GM23248 (cell line): ENCODE data around the gene OR10K2. TPM values are rescaled to one million over a fixed set of nuclear protein-coding genes. Genes with fewer than 3 reads are reported as not detected.
"Not testable (repeated sequence)": the region's sequence is repeated elsewhere in the genome, so short reads cannot be mapped to it uniquely, and the experiment has no call there.

Source experiments
- DNase-seq: peaks from one replicate; pipeline ENCODE4 v3.0.0-alpha.2; 2015
- H2AFZ ChIP-seq: fragments of 200-600 bp; sonication (generic); 2 replicates; pipeline ENCODE4 v1.6.1; 2016; ENCODE audit warnings: antibody characterized with exemption
- H3F3A ChIP-seq: fragments of 200-600 bp; sonication (generic); 2 replicates; pipeline ENCODE4 v1.6.1; 2016; ENCODE audit warnings: mild to moderate bottlenecking, antibody characterized with exemption, mixed run types; ENCODE audit not compliant: insufficient read depth
- H3K27ac ChIP-seq: fragments of 200-600 bp; sonication (generic); 2 replicates; pipeline ENCODE4 v1.5.1; 2016; ENCODE audit warnings: mild to moderate bottlenecking
- H3K27me3 ChIP-seq: fragments of 200-600 bp; sonication (generic); replicated peaks from 2 replicates; pipeline ENCODE4 v1.6.1; 2016; ENCODE audit warnings: mild to moderate bottlenecking; ENCODE audit not compliant: insufficient read depth
- H3K36me3 ChIP-seq: fragments of 200-600 bp; sonication (generic); 2 replicates; pipeline ENCODE4 v1.6.1; 2016; ENCODE audit warnings: low read depth, mild to moderate bottlenecking
- H3K4me1 ChIP-seq: fragments of 200-600 bp; sonication (generic); 2 replicates; pipeline ENCODE4 v1.6.1; 2016; ENCODE audit warnings: mild to moderate bottlenecking; ENCODE audit not compliant: insufficient read depth
- H3K4me2 ChIP-seq: fragments of 200-600 bp; sonication (generic); one replicate; pipeline ENCODE4 v1.6.1; 2016; ENCODE audit warnings: mild to moderate bottlenecking; ENCODE audit not compliant: unreplicated experiment
- H3K4me3 ChIP-seq: fragments of 200-600 bp; sonication (generic); 2 replicates; pipeline ENCODE4 v1.5.1; 2016; ENCODE audit warnings: mild to moderate bottlenecking
- H3K79me2 ChIP-seq: fragments of 200-600 bp; sonication (generic); 2 replicates; pipeline ENCODE4 v1.6.1; 2016; ENCODE audit warnings: mild to moderate bottlenecking; ENCODE audit not compliant: insufficient read depth
- H3K9ac ChIP-seq: fragments of 200-600 bp; sonication (generic); 2 replicates; pipeline ENCODE4 v1.6.1; 2016; ENCODE audit warnings: mild to moderate bottlenecking
- H3K9me2 ChIP-seq: fragments of 200-600 bp; sonication (generic); 2 replicates; pipeline ENCODE4 v1.6.1; 2016; ENCODE audit warnings: mixed run types, mild to moderate bottlenecking, moderate library complexity; ENCODE audit not compliant: insufficient read depth
- H3K9me3 ChIP-seq: fragments of 200-600 bp; sonication (generic); one replicate; pipeline ENCODE4 v1.6.1; 2017; ENCODE audit warnings: low read depth
- H4K20me1 ChIP-seq: fragments of 200-600 bp; sonication (generic); 2 replicates; pipeline ENCODE4 v1.6.0; 2016; ENCODE audit not compliant: insufficient read depth
- EZH2 ChIP-seq: fragments of 200-600 bp; sonication (generic); IDR thresholded peaks from 2 replicates; pipeline ENCODE4 v1.6.1; 2018; ENCODE audit warnings: antibody characterized with exemption, mild to moderate bottlenecking; ENCODE audit not compliant: insufficient read depth, poor library complexity, severe bottlenecking
- EZH2phosphoT487 ChIP-seq: fragments of 200-600 bp; sonication (generic); IDR thresholded peaks from 2 replicates; pipeline ENCODE4 v1.6.1; 2018; ENCODE audit warnings: antibody characterized with exemption, moderate library complexity, mild to moderate bottlenecking, low read depth; ENCODE audit not compliant: insufficient read depth
- WGBS, 2 experiments: methylation state at CpG; one replicate each; pipeline ENCODE4 v1.1.6; 2015 to 2017; ENCODE audit warnings: low lambda C conversion rate in 2 of 2, low coverage in 1 of 2; ENCODE audit errors: missing lambda C conversion rate in 2 of 2; 5-methylcytosine and 5-hydroxymethylcytosine counted together
- in situ Hi-C: fragments of 300-500 bp; cut with MboI; formaldehyde crosslinking; loops from 2 replicates; pipeline ENCODE4 v1.15.0; 2020
- polyA plus RNA-seq: library from polyadenylated mRNA; unstranded; fragments of >200 nt; fragmentation: Nextera tagmentation; extraction: Ambion mirVana; gene quantifications from 2 replicates; pipeline ENCODE4 v1.2.1, GENCODE V29; 2016
- total RNA-seq: library from RNA; depleted of rRNA; stranded (reverse); fragments of >200 nt; shearing (Covaris generic); gene quantifications from 2 replicates; pipeline ENCODE4 v1.2.3, GENCODE V29; 2014

The OR10K2 gene
- total and polyA plus RNA-seq, 2 experiments from 2014 or later, result not detected

DNA sequence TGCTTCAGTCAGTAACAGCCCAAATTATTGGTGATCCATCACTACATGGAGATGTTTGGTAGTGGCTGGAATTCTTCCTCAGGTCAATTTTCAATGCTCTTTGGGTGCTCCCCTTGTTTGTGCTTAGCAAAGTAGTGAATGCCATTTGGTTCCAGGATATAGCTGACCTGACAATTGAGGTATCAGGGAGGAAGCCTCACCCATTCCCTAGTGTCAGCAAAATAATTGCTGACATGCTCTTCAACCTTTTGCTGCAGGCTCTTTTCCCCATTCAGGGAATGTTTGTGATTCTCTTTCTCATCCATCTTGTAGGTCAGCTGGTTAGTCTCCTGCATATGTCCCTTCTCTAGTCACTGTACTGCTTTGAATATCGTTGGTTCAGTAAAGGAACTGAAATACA, 28.5 kb upstream of the OR10K2 start:
- Histone ChIP-seq H3K9me3 (no peaks in the 10 kb centered on the region), H3K27me3 (no peaks in the 10 kb centered on the region), H3K36me3 (no peaks in the 10 kb centered on the region), H3K9me2 (no peaks in the 10 kb centered on the region), H3K4me3 (no peak overlapping the region), H3K4me2 (no peak overlapping the region), H3K4me1 (no peaks in the 10 kb centered on the region), H3F3A (no peaks in the 10 kb centered on the region), H3K27ac (no peak overlapping the region), H2AFZ (no peak overlapping the region), H3K79me2 (no peaks in the 10 kb centered on the region), H4K20me1 (no peaks in the 10 kb centered on the region), H3K9ac (no peak overlapping the region)
- no peak for DNase-seq
- TF ChIP-seq EZH2, result no peak
- no peak for TF ChIP-seq EZH2phosphoT487
- in situ Hi-C loops, result no loop called here
- WGBS, 2 experiments, result 21 to 30% methylated on average over 1 of the region's 1 CpG

DNA sequence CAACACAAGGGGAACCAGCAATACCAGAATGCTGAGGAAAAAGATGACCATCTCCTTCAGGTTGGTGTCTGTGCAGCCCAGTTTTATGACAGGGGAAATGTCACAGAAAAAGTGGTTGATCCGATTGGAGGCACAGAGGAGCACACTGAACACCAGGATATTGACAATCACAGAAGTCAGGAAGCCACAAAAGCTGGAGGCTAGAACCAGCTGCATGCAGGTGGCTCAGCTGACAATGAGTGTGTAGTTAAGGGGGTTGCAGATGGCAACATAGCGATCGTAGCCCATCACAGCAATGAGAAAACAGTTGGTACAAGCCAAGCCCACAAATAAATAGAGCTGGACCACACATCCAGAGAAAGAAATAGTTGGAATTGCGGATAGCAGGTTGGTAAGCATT, 19.3 kb upstream of the OR10K2 start:
- TF ChIP-seq EZH2 (no peak), EZH2phosphoT487 (no peak)
- H4K20me1 ChIP-seq, result no peaks in the 10 kb centered on the region
- H3F3A ChIP-seq, result no peaks in the 10 kb centered on the region
- no peaks in the 10 kb centered on the region for H3K79me2 ChIP-seq
- H3K36me3 ChIP-seq, result no peaks in the 10 kb centered on the region
- no peak for DNase-seq
- no peaks in the 10 kb centered on the region for H3K27me3 ChIP-seq
- H3K4me2 ChIP-seq, result no peak overlapping the region
- H3K4me1 ChIP-seq, result no peaks in the 10 kb centered on the region
- no peak overlapping the region for H3K9ac ChIP-seq
- WGBS, 2 experiments, result 23 to 30% methylated on average over 4 of the region's 4 CpGs
- no peak overlapping the region for H3K4me3 ChIP-seq
- H3K9me2 ChIP-seq, result no peaks in the 10 kb centered on the region
- in situ Hi-C loops, result no loop called here
- H3K9me3 ChIP-seq, result no peaks in the 10 kb centered on the region
- H3K27ac ChIP-seq, result no peak overlapping the region
- H2AFZ ChIP-seq, result no peak overlapping the region

DNA sequence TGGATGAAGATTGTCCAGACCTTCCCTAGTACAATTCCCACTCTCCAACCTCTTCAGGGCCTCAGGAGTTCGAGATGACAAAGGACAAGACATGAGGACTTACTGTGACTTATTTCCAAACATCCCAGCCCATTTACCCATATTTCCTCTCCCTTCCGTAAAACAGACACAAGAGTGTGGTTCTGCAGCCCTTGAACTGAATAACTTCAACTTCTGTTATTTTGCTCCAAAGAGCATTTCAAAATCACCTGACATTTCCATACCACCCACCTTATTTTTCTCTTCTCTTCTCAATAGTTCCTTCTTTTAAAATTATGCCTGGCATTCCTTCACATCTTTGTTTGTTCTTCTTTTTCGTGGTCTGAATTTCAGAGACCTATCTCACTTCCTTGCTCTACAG, 8.7 kb upstream of the OR10K2 start:
- Histone ChIP-seq H3F3A (no peaks in the 10 kb centered on the region), H3K27ac (no peak overlapping the region), H3K4me3 (no peak overlapping the region), H3K9me2 (no peaks in the 10 kb centered on the region), H3K4me2 (no peak overlapping the region), H4K20me1 (no peaks in the 10 kb centered on the region), H2AFZ (no peak overlapping the region), H3K9ac (no peak overlapping the region), H3K9me3 (no peaks in the 10 kb centered on the region), H3K79me2 (no peaks in the 10 kb centered on the region), H3K36me3 (no peaks in the 10 kb centered on the region), H3K27me3 (no peaks in the 10 kb centered on the region), H3K4me1 (no peaks in the 10 kb centered on the region)
- DNase-seq, result no peak
- in situ Hi-C loops, result no loop called here
- WGBS, 2 experiments, result 2 to 6% methylated on average over 3 of the region's 3 CpGs
- TF ChIP-seq EZH2 (no peak), EZH2phosphoT487 (no peak)

DNA sequence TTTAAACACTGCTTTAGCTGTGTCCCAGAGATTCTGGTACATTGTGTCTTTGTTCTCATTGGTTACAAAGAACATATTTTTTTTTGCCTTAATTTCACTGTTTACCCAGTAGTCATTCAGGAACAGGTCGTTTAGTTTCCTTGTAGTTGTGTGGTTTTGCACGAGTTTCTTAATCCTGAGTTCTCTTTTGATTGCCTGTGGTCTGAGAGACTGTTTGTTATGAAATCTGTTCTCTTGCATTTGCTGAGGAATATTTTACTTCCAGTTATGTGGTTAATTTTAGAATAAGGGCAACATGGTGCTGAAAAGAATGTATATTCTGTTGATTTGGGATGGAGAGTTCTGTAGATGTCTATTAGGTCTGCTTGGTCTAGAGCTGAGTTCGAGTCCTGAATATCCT, 4.1 kb upstream of the OR10K2 start:
- H3K9ac ChIP-seq, H2AFZ ChIP-seq, DNase-seq, H3F3A ChIP-seq, H3K27me3 ChIP-seq, H3K4me3 ChIP-seq, H3K9me3 ChIP-seq, H3K79me2 ChIP-seq, H4K20me1 ChIP-seq, H3K9me2 ChIP-seq, in situ Hi-C loops, H3K27ac ChIP-seq, H3K36me3 ChIP-seq, H3K4me1 ChIP-seq, H3K4me2 ChIP-seq: not testable (repeated sequence)
- WGBS, 2 experiments, result 2 to 5% methylated on average over 3 of the region's 3 CpGs

DNA sequence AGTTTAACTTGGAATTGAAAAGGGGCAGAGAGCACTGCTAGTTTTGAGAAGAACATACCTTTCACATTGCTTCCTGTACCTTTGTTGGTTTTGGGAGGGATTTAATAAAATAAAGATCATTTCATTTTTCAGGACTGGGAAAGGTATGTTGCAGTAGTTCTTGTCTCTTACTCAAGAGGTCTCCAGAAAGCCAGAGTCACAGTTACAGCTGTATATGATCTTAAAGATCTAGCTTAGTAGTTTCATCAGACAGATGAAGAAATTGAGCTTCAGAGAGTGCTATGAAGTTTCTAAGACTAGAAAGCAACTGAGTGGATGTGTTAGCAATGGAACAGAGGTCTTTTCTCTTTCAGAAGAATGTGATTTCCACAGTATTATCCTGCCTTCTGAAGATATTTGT, 1.0 kb downstream of the OR10K2 start:
- H3K9me2 ChIP-seq, result no peaks in the 10 kb centered on the region
- no peaks in the 10 kb centered on the region for H3K27me3 ChIP-seq
- H3K79me2 ChIP-seq, result no peaks in the 10 kb centered on the region
- no peak for DNase-seq
- in situ Hi-C loops, result no loop called here
- no peaks in the 10 kb centered on the region for H3F3A ChIP-seq
- no peak overlapping the region for H3K4me3 ChIP-seq
- H3K27ac ChIP-seq, result no peak overlapping the region
- H3K36me3 ChIP-seq, result no peaks in the 10 kb centered on the region
- H4K20me1 ChIP-seq, result no peaks in the 10 kb centered on the region
- no peaks in the 10 kb centered on the region for H3K9me3 ChIP-seq
- H3K4me1 ChIP-seq, result no peaks in the 10 kb centered on the region
- no peak overlapping the region for H3K9ac ChIP-seq
- TF ChIP-seq EZH2 (no peak), EZH2phosphoT487 (no peak)
- no peak overlapping the region for H2AFZ ChIP-seq
- H3K4me2 ChIP-seq, result no peak overlapping the region
